ENCODE results near the gene HEXD. TPM values are rescaled to one million over a fixed set of nuclear protein-coding genes. Genes with fewer than 3 reads are reported as not detected.

HEXD gene
- total and polyA plus RNA-seq, 2 donors (not counting 3 experiments of a cell fraction or from before 2014, with no cell fraction given): 12.9 to 18.6 TPM

GRCh38 chr17:82435103-82435502 lies 17.0 kb downstream of the HEXD start:
- no peaks in the 10 kb centered on the region for H3K9me3 ChIP-seq (replicated peaks; ENCODE audit: control insufficient read depth, insufficient read depth, low read length)
- dilution Hi-C loops (cut with MboI; ENCODE audit: extremely low pct_ligation_motif_present, low sequenced_read_pairs) (no loop called here), intact Hi-C loops (cut with micrococcal nuclease) (no loop called here)
- no peaks in the 10 kb centered on the region for H4K20me1 ChIP-seq (replicated peaks; ENCODE audit: control insufficient read depth, extremely low read depth, insufficient read depth, low read length)
- no peak overlapping the region for H2AFZ ChIP-seq (ENCODE audit: low read depth, low read length)
- H3K4me3 ChIP-seq (replicated peaks in 1 of 3; ENCODE audit: insufficient read depth in 1 of 3, low read depth in 1 of 3, low read length in 3 of 3): no peak overlapping the region
- no TSS peak for BruUV-seq (replicated peaks)
- POLR2A ChIA-PET: no interaction called here
- H3K9me1 ChIP-seq (replicated peaks; ENCODE audit: control insufficient read depth, extremely low read depth, insufficient read depth, low read length): no peaks in the 10 kb centered on the region
- H3K4me2 ChIP-seq (ENCODE audit: insufficient read depth, low read length): no peak overlapping the region
- CTCF ChIA-PET: interaction anchor here (1.9 kb wide), 1 partner anchor 10 kb away, joined by 8 read pairs; no protein-coding TSS in a partner anchor
- DNase-seq (ENCODE audit: low read depth, low spot score): no peak
- TF ChIP-seq, protein P1, sequence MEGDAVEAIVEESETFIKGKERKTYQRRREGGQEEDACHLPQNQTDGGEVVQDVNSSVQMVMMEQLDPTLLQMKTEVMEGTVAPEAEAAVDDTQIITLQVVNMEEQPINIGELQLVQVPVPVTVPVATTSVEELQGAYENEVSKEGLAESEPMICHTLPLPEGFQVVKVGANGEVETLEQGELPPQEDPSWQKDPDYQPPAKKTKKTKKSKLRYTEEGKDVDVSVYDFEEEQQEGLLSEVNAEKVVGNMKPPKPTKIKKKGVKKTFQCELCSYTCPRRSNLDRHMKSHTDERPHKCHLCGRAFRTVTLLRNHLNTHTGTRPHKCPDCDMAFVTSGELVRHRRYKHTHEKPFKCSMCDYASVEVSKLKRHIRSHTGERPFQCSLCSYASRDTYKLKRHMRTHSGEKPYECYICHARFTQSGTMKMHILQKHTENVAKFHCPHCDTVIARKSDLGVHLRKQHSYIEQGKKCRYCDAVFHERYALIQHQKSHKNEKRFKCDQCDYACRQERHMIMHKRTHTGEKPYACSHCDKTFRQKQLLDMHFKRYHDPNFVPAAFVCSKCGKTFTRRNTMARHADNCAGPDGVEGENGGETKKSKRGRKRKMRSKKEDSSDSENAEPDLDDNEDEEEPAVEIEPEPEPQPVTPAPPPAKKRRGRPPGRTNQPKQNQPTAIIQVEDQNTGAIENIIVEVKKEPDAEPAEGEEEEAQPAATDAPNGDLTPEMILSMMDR (IDR thresholded peaks at IDR 0.05; ENCODE audit: extremely low read depth in 1 of 2, insufficient read depth in 1 of 2, low read depth in 1 of 2, low read length in 2 of 2): no peak
- no peak for TF ChIP-seq POLR2A (IDR thresholded peaks at IDR 0.05; ENCODE audit: low read depth, low read length)
- no peak for TF ChIP-seq EZH2 (IDR thresholded peaks at IDR 0.05; ENCODE audit: borderline replicate concordance, low read depth, low read length, severe bottlenecking)
- TF ChIP-seq GATA2 (IDR thresholded peaks at IDR 0.05; ENCODE audit: insufficient read depth, insufficient read length, low read depth, low read length): no peak
- TF ChIP-seq MAX (IDR thresholded peaks at IDR 0.05; ENCODE audit: insufficient read depth, insufficient read length): no peak
- H3K36me3 ChIP-seq (ENCODE audit: control insufficient read depth in 2 of 2, extremely low read depth in 1 of 2, insufficient read depth in 2 of 2, low read length in 2 of 2): no peaks in the 10 kb centered on the region
- H3K27me3 ChIP-seq (ENCODE audit: control insufficient read depth in 2 of 2, insufficient read depth in 2 of 2, low read length in 2 of 2): no peaks in the 10 kb centered on the region
- no peak for FAIRE-seq
- H3K79me2 ChIP-seq (ENCODE audit: control insufficient read depth, insufficient read depth, low read length): no peaks in the 10 kb centered on the region
- no peak overlapping the region for H3K9ac ChIP-seq (replicated peaks; ENCODE audit: extremely low read depth, insufficient read depth, low read length)
- no peaks in the 10 kb centered on the region for H3K4me1 ChIP-seq (ENCODE audit: control insufficient read depth, extremely low read depth, insufficient read depth, low read length)
- no peak overlapping the region for H3K27ac ChIP-seq (ENCODE audit: insufficient read depth, low read depth, low read length)

Data from endothelial cell of umbilical vein (primary cell).